Muscle of back (tissue), 11 donors: ENCODE results near the gene PRCC. TPM values are rescaled to one million over a fixed set of nuclear protein-coding genes. Genes with fewer than 3 reads are reported as not detected.

Experiments used
- DNase-seq, 3 donors: peaks; one replicate each; pipeline versions ENCODE4 v3.0.0 to v3.0.0-alpha.2; 2013
- polyA plus RNA-seq, 10 donors: library from polyadenylated mRNA; unstranded; fragments of 120-200 nt; gene quantifications; one replicate each; pipeline ENCODE4 v1.2.1, GENCODE V29; 2013; ENCODE audit not compliant: insufficient read length in 10 of 10

Gene PRCC
- polyA plus RNA-seq, 10 donors = 49.9 to 78.1 (median 64.9) TPM

DNA sequence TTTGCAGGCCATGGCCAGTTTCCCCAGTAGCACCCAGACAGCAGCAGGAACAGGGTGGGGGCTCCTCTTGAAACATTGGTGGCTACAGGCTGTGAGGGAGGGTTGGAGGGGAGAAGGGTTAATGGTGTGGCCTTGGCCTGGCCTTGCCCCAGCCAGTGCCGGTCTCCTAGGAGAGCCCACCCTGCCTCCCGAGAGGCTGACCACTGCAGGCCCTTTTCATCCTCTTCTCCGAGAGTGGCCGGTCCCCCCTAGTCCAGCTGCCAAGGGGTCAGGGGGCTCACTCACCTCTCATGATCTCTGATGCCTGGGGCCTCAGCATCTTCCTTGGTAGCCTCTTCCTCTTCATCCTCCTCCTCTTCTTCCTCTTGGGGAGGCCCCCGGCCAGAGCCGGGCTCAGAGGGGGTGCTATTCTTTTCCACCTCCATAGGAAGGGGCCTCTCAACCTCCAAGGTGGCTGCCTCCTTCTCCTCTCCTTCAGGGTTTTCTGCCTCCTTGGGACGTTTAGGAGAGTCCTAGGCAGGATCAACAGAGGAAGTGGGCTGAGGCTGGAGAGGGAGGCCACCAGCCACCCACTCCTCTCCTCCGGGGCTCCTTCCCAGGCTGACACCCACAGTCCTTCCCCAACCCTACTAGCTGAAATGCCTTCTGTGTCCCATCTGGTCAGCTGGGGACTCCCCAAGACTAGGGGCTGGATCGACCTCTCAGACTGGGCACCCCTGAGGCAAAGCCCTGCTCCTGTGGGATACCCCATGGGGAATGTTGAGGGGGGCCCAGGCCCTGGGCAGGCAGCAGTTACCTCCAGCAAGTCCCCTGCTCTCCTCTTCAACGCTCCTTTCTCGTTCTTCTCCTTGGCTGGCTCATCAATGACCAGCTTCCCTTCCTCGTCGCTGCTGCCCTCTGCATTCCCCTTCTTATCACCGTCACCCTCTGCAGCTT is 23.7 kb upstream of the PRCC start:
- no peak for DNase-seq

GRCh38 chr1:156744344-156744743 is 23.0 kb upstream of the PRCC start:
- no peak for DNase-seq

GRCh38 chr1:156744786-156745419 is 22.4 kb upstream of the PRCC start:
- DNase-seq = no peak

- DNase-seq = no peak
Measured at GRCh38 chr1:156745881-156746280, 21.5 kb upstream of the PRCC start.

GRCh38 chr1:156746406-156746727 is 21.0 kb upstream of the PRCC start:
- no peak for DNase-seq

GRCh38 chr1:156746728-156747631 is 20.4 kb upstream of the PRCC start:
- DNase-seq = peak; percentile 93 to 96 (median 94)

DNA sequence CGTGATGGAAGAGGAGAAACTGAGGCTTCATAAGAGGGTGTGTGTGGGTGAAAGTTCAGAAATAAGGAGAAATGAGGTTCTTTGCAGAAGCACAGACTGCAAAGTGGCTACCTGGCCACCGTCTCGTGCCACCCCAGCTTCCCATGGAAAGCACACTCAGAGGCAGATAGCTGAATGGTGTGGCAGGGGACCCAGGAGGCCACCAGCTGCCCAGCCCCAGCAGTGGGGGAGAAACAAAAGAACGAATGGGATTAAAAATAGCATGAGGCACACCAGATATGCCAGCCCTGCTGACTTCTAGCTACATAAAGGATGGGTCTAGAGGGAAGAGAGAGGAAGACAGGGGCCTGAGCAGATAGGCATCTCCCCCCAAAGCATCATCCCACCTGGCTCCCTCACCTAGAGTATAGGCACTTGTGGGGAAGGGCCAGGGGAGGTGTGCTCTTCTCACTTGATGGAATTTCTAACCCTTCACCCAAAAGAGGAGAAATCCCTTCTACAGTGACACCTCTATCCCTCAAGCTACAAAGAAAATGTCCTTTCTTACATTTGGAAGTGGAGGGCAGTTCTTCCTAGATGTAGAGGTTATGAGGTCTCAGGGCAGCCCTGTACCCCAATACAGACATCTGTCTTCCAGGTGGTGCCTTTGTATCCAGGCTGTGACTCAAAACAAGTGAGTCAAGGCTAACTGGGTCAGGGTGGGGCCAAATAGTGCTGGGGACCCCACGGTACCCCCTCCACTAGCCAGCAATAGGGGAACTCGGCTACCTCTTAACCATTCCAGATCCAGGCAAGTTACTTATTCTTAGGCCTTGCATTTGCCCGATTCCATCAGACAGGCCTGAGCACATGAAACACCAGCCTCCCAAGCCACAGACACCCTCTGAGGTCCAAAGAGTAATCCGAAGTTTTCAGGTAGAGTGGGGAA is 19.3 kb upstream of the PRCC start:
- no peak for DNase-seq

GRCh38 chr1:156748670-156749418 is 18.5 kb upstream of the PRCC start:
- peak in 1 of 3 donors; percentile 73 for DNase-seq

DNA sequence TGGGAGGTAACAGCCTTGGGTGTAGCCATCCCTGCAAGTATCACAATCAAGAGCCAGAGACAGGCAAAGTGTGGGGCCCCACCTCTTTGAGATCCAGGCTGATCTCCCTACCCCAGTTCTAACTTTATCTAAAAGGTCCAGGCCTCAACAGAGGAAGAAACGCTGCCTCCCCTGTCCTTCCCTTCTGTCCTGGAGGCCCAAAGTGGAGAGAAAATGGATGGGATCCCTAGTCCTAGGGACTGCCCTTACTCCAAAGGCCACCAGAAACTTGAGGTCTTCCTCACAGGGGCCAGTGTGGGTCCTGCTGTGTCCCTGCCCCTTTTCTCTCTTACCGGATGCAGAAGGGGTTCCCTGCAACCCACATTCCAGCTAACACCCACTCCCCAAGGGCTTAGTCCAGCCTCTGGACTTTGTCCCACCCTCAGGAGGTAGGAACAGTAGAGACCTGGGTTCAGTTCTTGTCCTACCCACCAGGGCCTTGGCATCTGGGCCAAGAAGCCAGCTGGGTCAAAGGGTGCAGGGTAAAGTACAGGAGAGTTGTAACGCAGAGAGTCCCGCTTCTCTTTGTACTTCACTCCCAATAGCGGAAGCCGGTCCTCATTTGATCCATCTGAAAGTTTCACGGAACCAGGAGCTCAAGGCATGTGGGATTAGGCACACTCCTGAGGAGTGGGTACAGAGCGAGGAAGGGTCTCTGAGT is 17.8 kb upstream of the PRCC start:
- peak in 1 of 3 donors; percentile 34 for DNase-seq

GRCh38 chr1:156750191-156750672 is 17.1 kb upstream of the PRCC start:
- DNase-seq = peak in 1 of 3 donors; percentile 38

- peak in 1 of 3 donors; percentile 72 for DNase-seq
Measured at GRCh38 chr1:156750711-156751450, 16.5 kb upstream of the PRCC start.

- no peak for DNase-seq
Measured at GRCh38 chr1:156751451-156751756, 15.9 kb upstream of the PRCC start, which contains the start of gene HDGF. Gene HDGF, minus strand, starts transcription at chr1:156751675. Its CDS starts 246 bp downstream, at chr1:156751429.

GRCh38 chr1:156751757-156752481 is 15.4 kb upstream of the PRCC start:
- peak; percentile 98 for DNase-seq

GRCh38 chr1:156752843-156753482 is 14.4 kb upstream of the PRCC start:
- peak in 1 of 3 donors; percentile 38 for DNase-seq

- DNase-seq = peak in 1 of 3 donors; percentile 26
Measured at GRCh38 chr1:156754219-156754618, 13.1 kb upstream of the PRCC start.

DNA sequence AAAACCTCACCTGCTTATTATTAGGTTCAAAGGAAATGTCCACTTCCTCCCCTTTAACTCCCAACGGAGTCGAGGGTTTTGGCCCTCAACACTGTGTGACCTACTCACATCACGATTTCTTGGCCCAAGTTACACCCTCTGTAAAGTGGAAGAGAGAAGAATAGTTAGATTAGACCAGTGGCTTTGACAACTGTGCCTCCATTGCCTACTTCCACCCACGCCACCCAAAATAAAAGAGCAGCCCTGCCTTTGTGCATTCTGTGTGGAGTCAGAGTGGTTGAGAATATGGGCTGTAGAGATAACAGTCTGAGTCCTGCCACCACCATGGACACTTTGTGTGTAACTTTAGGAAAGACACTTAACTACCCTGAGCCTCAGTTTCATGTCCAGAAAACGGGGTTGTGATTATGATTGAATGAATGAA is 11.8 kb upstream of the PRCC start:
- DNase-seq = no peak

GRCh38 chr1:156756355-156756754 is 11.0 kb upstream of the PRCC start:
- no peak for DNase-seq
